Calu3 (cell line): ENCODE results near the gene MAGI1. TPM values are rescaled to one million over a fixed set of nuclear protein-coding genes. Genes with fewer than 3 reads are reported as not detected.

Experiments used
- Bru-seq: library from RNA; stranded (reverse); fragments of 400-500 nt; gene quantifications from one replicate; lab custom pipeline; 2021; lab: Mats Ljungman, UMichigan
- BruChase-seq, 2 experiments: library from RNA; stranded (reverse); fragments of 400-500 nt; gene quantifications; one replicate each; lab custom pipeline; 2021; lab: Mats Ljungman, UMichigan
- BruUV-seq: library from RNA; stranded (reverse); fragments of 400-500 nt; replicated peaks from 2 replicates; lab custom pipeline; 2021; lab: Mats Ljungman, UMichigan
- CTCF ChIA-PET: fragments of 300-600 bp; sonication (Branson Sonifier 250); formaldehyde crosslinking; loops from one replicate; lab custom pipeline; 2022; ENCODE audit warnings: antibody characterized with exemption; lab: Charles Lee
- DNase-seq: peaks from one replicate; pipeline ENCODE4 v3.0.0; 2022
- H3K27ac Mint-ChIP-seq: one replicate; pipeline ENCODE4 v1.8.0; 2022; ENCODE audit warnings: mixed read lengths; ENCODE audit not compliant: unreplicated experiment
- H3K27me3 Mint-ChIP-seq: one replicate; pipeline ENCODE4 v1.8.0; 2022; ENCODE audit warnings: mixed read lengths; ENCODE audit not compliant: unreplicated experiment
- H3K36me3 Mint-ChIP-seq: one replicate; pipeline ENCODE4 v1.8.0; 2022; ENCODE audit warnings: mild to moderate bottlenecking, moderate library complexity, mixed read lengths; ENCODE audit not compliant: insufficient read depth, unreplicated experiment
- H3K4me1 Mint-ChIP-seq: one replicate; pipeline ENCODE4 v1.8.0; 2022; ENCODE audit warnings: mild to moderate bottlenecking, low read depth, mixed read lengths; ENCODE audit not compliant: unreplicated experiment
- H3K4me3 Mint-ChIP-seq: one replicate; pipeline ENCODE4 v1.8.0; 2022; ENCODE audit warnings: mild to moderate bottlenecking, low read depth, moderate library complexity, mixed read lengths; ENCODE audit not compliant: unreplicated experiment
- H3K9me3 Mint-ChIP-seq: one replicate; pipeline ENCODE4 v1.8.0; 2022; ENCODE audit warnings: low read depth, mixed read lengths; ENCODE audit not compliant: unreplicated experiment
- intact Hi-C: fragments of 100-400 bp; cut with micrococcal nuclease; formaldehyde crosslinking; loops from one replicate; pipeline ENCODE4 v1.10.0; 2022; ENCODE audit not compliant: unreplicated experiment
- long read RNA-seq: library from polyadenylated mRNA; stranded (forward); transcript quantifications from one replicate; pipeline ENCODE4 v2.0.0, GENCODE V29; 2022
- total RNA-seq: library from RNA; stranded (reverse); gene quantifications from 2 replicates; pipeline ENCODE4 v1.2.3, GENCODE V29; 2022
- TF ChIP-seq, protein P1 (sequence below): fragments of 200-600 bp; IDR thresholded peaks from one replicate; pipeline ENCODE4 v1.8.0; 2022; ENCODE audit warnings: antibody characterized with exemption; ENCODE audit not compliant: unreplicated experiment

Gene MAGI1
- total RNA-seq (75.1 and 76.4 TPM in 2 replicates), Bru-seq, nascent RNA (percentile 93 among the genes with signal in this experiment), BruChase-seq, experiment 1, labeled RNA remaining after a 6-hour chase (percentile 91 among the genes with signal in this experiment), BruChase-seq, experiment 2, labeled RNA remaining after a 2-hour chase (percentile 91 among the genes with signal in this experiment)
- long read RNA-seq, partial matches to known transcripts = 3 of 36 reads
- long read RNA-seq, other reads (novel, unspliced or antisense) = 33 of 36 reads

- peak; percentile 94 for DNase-seq
- CTCF ChIA-PET = no interaction called here
- H3K4me3 Mint-ChIP-seq = peak within 1 kb of the TSS; percentile 72
- H3K4me1 Mint-ChIP-seq = peaks cover 28% of the 10 kb centered on the region
- TF ChIP-seq, protein P1, sequence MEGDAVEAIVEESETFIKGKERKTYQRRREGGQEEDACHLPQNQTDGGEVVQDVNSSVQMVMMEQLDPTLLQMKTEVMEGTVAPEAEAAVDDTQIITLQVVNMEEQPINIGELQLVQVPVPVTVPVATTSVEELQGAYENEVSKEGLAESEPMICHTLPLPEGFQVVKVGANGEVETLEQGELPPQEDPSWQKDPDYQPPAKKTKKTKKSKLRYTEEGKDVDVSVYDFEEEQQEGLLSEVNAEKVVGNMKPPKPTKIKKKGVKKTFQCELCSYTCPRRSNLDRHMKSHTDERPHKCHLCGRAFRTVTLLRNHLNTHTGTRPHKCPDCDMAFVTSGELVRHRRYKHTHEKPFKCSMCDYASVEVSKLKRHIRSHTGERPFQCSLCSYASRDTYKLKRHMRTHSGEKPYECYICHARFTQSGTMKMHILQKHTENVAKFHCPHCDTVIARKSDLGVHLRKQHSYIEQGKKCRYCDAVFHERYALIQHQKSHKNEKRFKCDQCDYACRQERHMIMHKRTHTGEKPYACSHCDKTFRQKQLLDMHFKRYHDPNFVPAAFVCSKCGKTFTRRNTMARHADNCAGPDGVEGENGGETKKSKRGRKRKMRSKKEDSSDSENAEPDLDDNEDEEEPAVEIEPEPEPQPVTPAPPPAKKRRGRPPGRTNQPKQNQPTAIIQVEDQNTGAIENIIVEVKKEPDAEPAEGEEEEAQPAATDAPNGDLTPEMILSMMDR = no peak
- BruUV-seq = no TSS peak
- no peaks in the 10 kb centered on the region for H3K27me3 Mint-ChIP-seq
- peaks cover 58% of the 10 kb centered on the region for H3K36me3 Mint-ChIP-seq
- intact Hi-C loops = loop anchor here (5.0 to 10.0 kb wide), 4 partner anchors 42 to 254 kb away; no protein-coding TSS in a partner anchor
- no peaks in the 10 kb centered on the region for H3K9me3 Mint-ChIP-seq
- H3K27ac Mint-ChIP-seq = peak within 1 kb of the TSS; percentile 42
These were observed at the start of gene MAGI1 for GRCh38 chr3:66038726-66039589. MAGI1 (minus strand) TSS chr3:66038918; CDS start chr3:66038308, 610 bp downstream.

DNA sequence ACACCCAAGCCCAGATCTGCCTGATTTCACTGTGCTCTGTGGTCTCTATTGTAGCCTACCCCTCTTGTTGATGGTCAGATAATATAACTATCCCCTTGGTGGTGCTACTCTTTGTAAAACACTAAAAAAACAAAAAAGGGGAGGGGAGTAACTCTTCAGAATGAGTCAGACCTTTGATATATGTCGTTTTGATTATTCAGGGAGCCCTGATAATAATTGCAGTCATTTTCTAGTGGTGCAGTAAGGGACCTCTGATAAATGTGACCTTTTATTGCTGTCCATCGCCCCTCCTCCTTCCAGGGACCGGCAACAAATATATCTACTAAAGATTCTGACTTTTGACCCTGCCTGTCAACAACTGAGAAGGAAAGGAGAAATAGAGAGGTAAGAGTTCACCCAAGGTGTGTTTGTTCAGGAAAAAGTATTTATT, 45.1 kb upstream of the MAGI1 start:
- H3K27me3 Mint-ChIP-seq = no peaks in the 10 kb centered on the region
- H3K4me1 Mint-ChIP-seq = peaks cover 9% of the 10 kb centered on the region
- no TSS peak for BruUV-seq
- no peak for DNase-seq
- intact Hi-C loops = no loop called here
- no peak overlapping the region for H3K4me3 Mint-ChIP-seq
- no peak overlapping the region for H3K27ac Mint-ChIP-seq
- TF ChIP-seq, protein P1 = no peak
- CTCF ChIA-PET = interaction anchor here (0.6 kb wide), 1 partner anchor 99 kb away, joined by 3 read pairs; no protein-coding TSS in a partner anchor
- no peaks in the 10 kb centered on the region for H3K36me3 Mint-ChIP-seq
- no peaks in the 10 kb centered on the region for H3K9me3 Mint-ChIP-seq

DNA sequence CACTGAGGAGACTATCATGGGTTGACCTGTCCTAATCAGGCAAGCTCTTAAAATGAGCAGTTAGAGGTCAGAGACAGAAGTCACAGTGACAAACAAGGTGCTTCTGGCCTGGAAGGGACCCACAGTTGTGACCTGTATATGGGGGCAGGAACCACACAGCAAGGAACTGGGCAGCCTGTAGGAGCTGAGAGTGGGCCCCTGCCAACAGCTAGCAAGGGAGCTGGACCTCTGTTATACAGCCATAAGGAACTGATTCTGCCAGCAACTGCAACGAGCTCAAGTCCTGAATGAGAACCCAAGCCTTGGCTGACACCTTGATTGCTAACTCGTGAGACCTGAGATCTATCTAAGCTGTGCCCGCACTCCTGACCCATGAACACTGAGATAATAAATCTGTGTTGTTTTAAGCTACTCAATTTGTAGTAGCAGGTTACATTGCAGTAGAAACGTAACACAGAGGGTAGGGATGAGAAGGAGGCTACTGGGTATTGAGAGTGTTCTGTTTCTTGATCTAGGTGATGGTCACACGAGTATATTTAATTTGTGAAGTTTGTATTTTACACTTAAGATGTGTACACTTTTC, 44.5 kb upstream of the MAGI1 start:
- TF ChIP-seq, protein P1 = no peak
- Mint-ChIP-seq H3K27ac (no peak overlapping the region), H3K36me3 (no peaks in the 10 kb centered on the region), H3K4me1 (peaks cover 9% of the 10 kb centered on the region), H3K27me3 (no peaks in the 10 kb centered on the region), H3K4me3 (no peak overlapping the region), H3K9me3 (no peaks in the 10 kb centered on the region)
- intact Hi-C loops = no loop called here
- CTCF ChIA-PET = interaction anchor here (0.6 kb wide), 1 partner anchor 99 kb away, joined by 3 read pairs; no protein-coding TSS in a partner anchor
- no TSS peak for BruUV-seq
- no peak for DNase-seq

DNA sequence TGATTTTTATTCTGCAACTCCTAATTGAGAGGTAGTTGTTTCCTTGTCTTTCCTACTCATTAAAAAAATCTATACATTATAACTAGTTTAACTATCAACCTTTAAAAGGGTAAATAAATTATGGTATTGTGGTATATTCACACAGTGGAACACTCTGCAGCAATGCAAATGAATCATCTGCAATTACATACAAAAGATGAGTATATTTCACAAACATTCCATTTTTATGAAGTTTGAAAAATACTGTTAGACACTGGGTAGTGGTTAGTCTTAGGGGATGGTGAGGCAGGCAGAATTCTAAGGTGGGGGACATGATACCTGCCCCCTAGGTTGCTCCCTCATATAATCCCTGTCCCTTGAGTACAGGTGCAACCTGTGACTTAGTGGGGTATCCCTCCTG, 44.0 kb upstream of the MAGI1 start:
- Mint-ChIP-seq H3K27me3 (no peaks in the 10 kb centered on the region), H3K27ac (no peak overlapping the region), H3K9me3 (no peaks in the 10 kb centered on the region), H3K36me3 (no peaks in the 10 kb centered on the region), H3K4me1 (peaks cover 9% of the 10 kb centered on the region), H3K4me3 (no peak overlapping the region)
- BruUV-seq = no TSS peak
- intact Hi-C loops = no loop called here
- no peak for DNase-seq
- CTCF ChIA-PET = interaction anchor here (0.6 kb wide), 1 partner anchor 8 kb away, joined by 3 read pairs; no protein-coding TSS in a partner anchor
- TF ChIP-seq, protein P1 = no peak
